GM19328 (cell line): Measurements from ENCODE around the gene PAIP2.
"Not testable (repeated sequence)": the region's sequence is repeated elsewhere in the genome, so short reads cannot be mapped to it uniquely, and the experiment has no call there.

Experiments
- ATAC-seq: cut with Tn5 transposase; IDR thresholded peaks from one replicate; pipeline ENCODE4 v1.9.1; 2021; ENCODE audit warnings: mild to moderate bottlenecking, moderate library complexity; ENCODE audit not compliant: unreplicated experiment

The PAIP2 gene

GRCh38 chr5:139407517-139407916 is 65.9 kb downstream of the PAIP2 start:
- no peak for ATAC-seq

GRCh38 chr5:139408191-139408590 is 66.5 kb downstream of the PAIP2 start:
- ATAC-seq = no peak

- ATAC-seq = not testable (repeated sequence)
Observed at GRCh38 chr5:139409116-139409515, 67.5 kb downstream of the PAIP2 start.

GRCh38 chr5:139410121-139410992 is 68.7 kb downstream of the PAIP2 start:
- no peak for ATAC-seq

GRCh38 chr5:139410993-139411828 is 69.6 kb downstream of the PAIP2 start:
- no peak for ATAC-seq

GRCh38 chr5:139413153-139413552 is 71.5 kb downstream of the PAIP2 start:
- no peak for ATAC-seq

GRCh38 chr5:139413963-139414362 is 72.3 kb downstream of the PAIP2 start:
- ATAC-seq = no peak

GRCh38 chr5:139414581-139415130 is 73.0 kb downstream of the PAIP2 start:
- ATAC-seq = no peak

- ATAC-seq = no peak
Observed at GRCh38 chr5:139415221-139415861, 73.7 kb downstream of the PAIP2 start.

- ATAC-seq = no peak
Observed at GRCh38 chr5:139415869-139416268, 74.2 kb downstream of the PAIP2 start.

- no peak for ATAC-seq
Observed at GRCh38 chr5:139416651-139417050, 75.0 kb downstream of the PAIP2 start.

GRCh38 chr5:139417214-139417613 is 75.6 kb downstream of the PAIP2 start:
- no peak for ATAC-seq

GRCh38 chr5:139418793-139419192 is 77.1 kb downstream of the PAIP2 start:
- no peak for ATAC-seq
